Pancreas (tissue), 10 donors: Measurements from ENCODE around the gene BTLA. TPM values are rescaled to one million over a fixed set of nuclear protein-coding genes. Genes with fewer than 3 reads are reported as not detected.
"Not testable (repeated sequence)": the region's sequence is repeated elsewhere in the genome, so short reads cannot be mapped to it uniquely, and the experiment has no call there.

Source experiments
- ATAC-seq, 4 donors: fragments of 200-7000 bp; cut with Tn5 transposase; one replicate each; pipeline versions ENCODE4 v1.8.0 to v1.9.1; 2020; ENCODE audit warnings: mild to moderate bottlenecking in 4 of 4, moderate library complexity in 4 of 4
- DNase-seq, 6 donors: peaks; one replicate each; pipeline ENCODE4 v3.0.0-alpha.2; 2020
- FAIRE-seq: peaks from 2 replicates; lab custom pipeline; 2012; peaks lifted over from hg19 to GRCh38; lab: Jason Lieb, UNC
- H3K27ac ChIP-seq, 4 donors: fragments of 200-600 bp; sonication (generic); 1 replicate in 3 of 4; 2 replicates in 1 of 4; pipeline versions ENCODE4 v1.5.0 to v1.8.0; 2020
- H3K27me3 ChIP-seq, 4 donors: fragments of 200-600 bp; one replicate each; pipeline ENCODE4 v1.8.0; 2021
- H3K36me3 ChIP-seq, 3 donors: fragments of 200-600 bp; sonication (generic) in 1 of 3; one replicate each; pipeline versions ENCODE4 v1.5.0 to v1.8.0; 2020 to 2021
- H3K4me1 ChIP-seq, 3 donors: fragments of 200-600 bp; one replicate each; pipeline ENCODE4 v1.8.0; 2021
- H3K4me3 ChIP-seq, 4 donors: fragments of 200-600 bp; sonication (generic) in 2 of 4; one replicate each; pipeline versions ENCODE4 v1.5.0 to v1.8.0; 2020 to 2021
- H3K9me3 ChIP-seq, 4 donors: fragments of 200-600 bp; one replicate each; pipeline ENCODE4 v1.8.0; 2021
- CTCF ChIP-seq, 4 donors: fragments of 200-600 bp; sonication (generic) in 3 of 4; IDR thresholded peaks; one replicate each; pipeline versions ENCODE4 v1.5.0 to v1.8.0; 2021; ENCODE audit warnings: antibody characterized with exemption in 4 of 4
- WGBS, 2 donors: extraction: QIAGEN DNeasy Blood & Tissue Kit; methylation state at CpG; one replicate each; pipeline ENCODE4 v1.1.7; 2013; 5-methylcytosine and 5-hydroxymethylcytosine counted together
- intact Hi-C, 3 donors: fragments of 100-400 bp; cut with DNase I; formaldehyde crosslinking; loops; one replicate each; pipeline versions ENCODE4 v1.11.1 to v1.14.2; 2022
- polyA plus RNA-seq, 2 donors: library from polyadenylated mRNA; stranded (reverse); fragments of 200-250 nt; gene quantifications; one replicate each; pipeline ENCODE4 v1.2.3, GENCODE V29; 2013
- total RNA-seq, 6 donors: library from RNA; stranded (reverse); fragmentation: NEBNext Ultra II Directional in 4 of 6; extraction: Animal tissue kit (Norgen Biotek cat#: 25700) in 4 of 6; gene quantifications; one replicate each; pipeline versions ENCODE4 v1.2.1 to v1.2.4, GENCODE V29; 2021 to 2023
- donor health status: healthy with polysubstance abuse.
- donor health status: DM: no; HTN: no; CAD: no; lungs with moderate emphysema.
- donor health status: DM: no; HTN: no; CAD: no.
- donor health status: control.
- donor health status: control.
- donor health status: Bipolar disorder and iron deficiency.
- donor health status: DM: yes; HTN: yes; CAD: no.
- donor health status: DM: no; HTN: no; CAD: no.
- donor health status: DM: no; HTN: no; CAD: no.
- donor health status: DM: yes; HTN: yes; CAD: no.

The BTLA gene
- total and polyA plus RNA-seq, 8 donors, result 0.06 to 0.72 (median 0.20) TPM; not detected in 4

DNA sequence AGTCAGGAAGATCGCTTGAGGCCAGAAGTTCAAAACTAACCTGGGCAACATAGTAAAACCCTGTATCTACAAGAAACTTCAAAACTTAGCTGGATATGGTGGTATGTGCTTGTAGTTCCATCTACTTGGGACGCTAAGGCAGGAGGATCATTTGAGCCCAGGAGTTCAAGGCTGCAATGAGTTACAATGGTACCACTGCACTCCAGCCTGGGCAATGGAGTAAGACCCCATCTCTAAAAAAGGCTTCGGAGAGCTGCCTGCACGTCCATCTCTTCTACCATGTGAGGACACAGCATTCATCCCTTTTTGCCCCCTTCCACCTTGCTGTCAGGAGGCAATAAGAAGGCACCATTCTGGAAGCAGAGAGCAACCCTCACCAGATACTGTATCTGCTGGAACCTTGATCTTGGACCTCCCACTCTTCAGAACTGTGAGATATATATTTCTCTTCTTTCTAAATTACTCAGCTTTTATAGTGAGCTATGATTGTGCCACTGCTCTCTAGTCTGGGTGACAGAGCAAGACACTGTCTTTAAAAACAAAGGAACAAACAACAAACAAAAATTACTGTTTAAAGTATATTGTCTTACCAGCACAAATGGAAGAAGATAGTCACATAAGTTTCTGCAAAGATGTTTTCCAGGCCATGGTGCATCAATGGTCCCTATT, 4.2 kb upstream of the BTLA start:
- no peak overlapping the region for H3K4me3 ChIP-seq
- no peak for FAIRE-seq
- ATAC-seq, result no peak
- no peaks in the 10 kb centered on the region for H3K4me1 ChIP-seq
- H3K27me3 ChIP-seq, result no peaks in the 10 kb centered on the region
- H3K36me3 ChIP-seq, result no peaks in the 10 kb centered on the region
- no peak for DNase-seq
- no peak for TF ChIP-seq CTCF (IDR thresholded peaks at IDR 0.05)
- 81 to 84% methylated on average over 4 of the region's 4 CpGs for WGBS, 2 donors
- intact Hi-C loops, result no loop called here
- no peak overlapping the region for H3K27ac ChIP-seq
- H3K9me3 ChIP-seq, result no peaks in the 10 kb centered on the region

GRCh38 chr3:112500621-112501020, 1.3 kb upstream of the BTLA start:
- FAIRE-seq, result no peak
- 77 to 86% methylated on average over 2 of the region's 2 CpGs for WGBS, 2 donors
- Histone ChIP-seq H3K36me3 (no peaks in the 10 kb centered on the region), H3K27me3 (no peaks in the 10 kb centered on the region), H3K27ac (no peak overlapping the region), H3K4me3 (no peak overlapping the region), H3K4me1 (no peaks in the 10 kb centered on the region), H3K9me3 (no peaks in the 10 kb centered on the region)
- TF ChIP-seq CTCF (IDR thresholded peaks at IDR 0.05), result no peak
- ATAC-seq, result no peak
- intact Hi-C loops, result no loop called here
- DNase-seq, result no peak

- no peaks in the 10 kb centered on the region for H3K27me3 ChIP-seq
- DNase-seq, result no peak
- no peak overlapping the region for H3K27ac ChIP-seq
- 85 to 91% methylated on average over 11 of the region's 11 CpGs for WGBS, 2 donors
- intact Hi-C loops, result no loop called here
- H3K4me3 ChIP-seq, result no peak overlapping the region
- H3K9me3 ChIP-seq, result no peaks in the 10 kb centered on the region
- FAIRE-seq, result no peak
- H3K4me1 ChIP-seq, result no peaks in the 10 kb centered on the region
- no peak for ATAC-seq
- no peak for TF ChIP-seq CTCF (IDR thresholded peaks at IDR 0.05)
- H3K36me3 ChIP-seq, result no peaks in the 10 kb centered on the region
These were observed 1.2 kb downstream of the BTLA start for GRCh38 chr3:112497897-112498548.

GRCh38 chr3:112496366-112497067, 2.8 kb downstream of the BTLA start:
- FAIRE-seq (no peak), ATAC-seq (no peak)

GRCh38 chr3:112494448-112494767, 4.9 kb downstream of the BTLA start:
- FAIRE-seq, H3K27me3 ChIP-seq, H3K4me3 ChIP-seq, H3K4me1 ChIP-seq, DNase-seq, H3K36me3 ChIP-seq, H3K27ac ChIP-seq, H3K9me3 ChIP-seq, ATAC-seq, intact Hi-C loops: not testable (repeated sequence)
- WGBS, 2 donors, result 79 to 85% methylated on average over 3 of the region's 3 CpGs

More at GRCh38 chr3:112496366-112497067, 2.8 kb downstream of the BTLA start:
- H3K4me3 ChIP-seq, result no peak overlapping the region
- no peak overlapping the region for H3K27ac ChIP-seq
- no peak for DNase-seq
- H3K36me3 ChIP-seq, result no peaks in the 10 kb centered on the region
- no peak for TF ChIP-seq CTCF (IDR thresholded peaks at IDR 0.05)
- H3K27me3 ChIP-seq, result no peaks in the 10 kb centered on the region
- 84 to 89% methylated on average over 5 of the region's 5 CpGs for WGBS, 2 donors
- H3K9me3 ChIP-seq, result no peaks in the 10 kb centered on the region
- intact Hi-C loops, result no loop called here
- no peaks in the 10 kb centered on the region for H3K4me1 ChIP-seq
